CD4-positive, alpha-beta memory T cell (primary cell): ENCODE results near the gene SSR1. TPM values are rescaled to one million over a fixed set of nuclear protein-coding genes. Genes with fewer than 3 reads are reported as not detected.
A peak's percentile ranks its signal among the peaks of the same experiment; 100 is the strongest.
"Not testable (repeated sequence)": the region's sequence is repeated elsewhere in the genome, so short reads cannot be mapped to it uniquely, and the experiment has no call there.

ENCODE experiments used
- CTCF ChIA-PET: fragments of 350-600 bp; sonication (Branson Sonifier 250); formaldehyde crosslinking; loops from one replicate; lab custom pipeline; 2021; ENCODE audit warnings: inconsistent platforms; ENCODE audit not compliant: partially characterized antibody; lab: Charles Lee
- POLR2A ChIA-PET: fragments of 350-600 bp; sonication (Branson Sonifier 250); formaldehyde crosslinking; loops from one replicate; lab custom pipeline; 2021; ENCODE audit not compliant: partially characterized antibody; lab: Charles Lee
- DNase-seq, 5 donors: peaks; one replicate each; pipeline versions ENCODE4 v3.0.0 to v3.0.0-alpha.2; 2020 to 2022; ENCODE audit warnings: mixed read lengths in 1 of 5
- H3K27ac ChIP-seq: one replicate; pipeline ENCODE4 v1.7.0; 2013; ENCODE audit warnings: low read depth, low read length
- H3K27me3 ChIP-seq: 2 replicates; pipeline ENCODE4 v1.7.0; 2013; ENCODE audit warnings: mild to moderate bottlenecking, low read length, moderate library complexity; ENCODE audit not compliant: insufficient read depth
- H3K36me3 ChIP-seq: 2 replicates; pipeline ENCODE4 v1.7.0; 2013; ENCODE audit warnings: mild to moderate bottlenecking, low read length, moderate library complexity; ENCODE audit not compliant: insufficient read depth
- H3K4me1 ChIP-seq: 2 replicates; pipeline ENCODE4 v1.7.0; 2013; ENCODE audit warnings: mild to moderate bottlenecking, low read length, moderate library complexity; ENCODE audit not compliant: insufficient read depth
- H3K4me3 ChIP-seq, 2 donors: one replicate each; pipeline ENCODE4 v1.7.0; 2013; ENCODE audit warnings: low read length in 2 of 2, mild to moderate bottlenecking in 1 of 2
- H3K9me3 ChIP-seq, 2 donors: one replicate each; pipeline ENCODE4 v1.7.0; 2013; ENCODE audit warnings: low read length in 2 of 2, control low read depth in 1 of 2; ENCODE audit not compliant: control insufficient read depth in 1 of 2
- H3K27ac Mint-ChIP-seq, 7 donors: one replicate each; pipeline ENCODE4 v1.8.0; 2020 to 2021; ENCODE audit warnings: mixed read lengths in 7 of 7, mild to moderate bottlenecking in 6 of 7, inconsistent platforms in 3 of 7, moderate library complexity in 3 of 7
- H3K27me3 Mint-ChIP-seq, 2 donors: one replicate each; pipeline ENCODE4 v1.8.0; 2020 to 2021; ENCODE audit warnings: mixed read lengths in 2 of 2
- H3K36me3 Mint-ChIP-seq, 2 donors: one replicate each; pipeline ENCODE4 v1.8.0; 2020 to 2021; ENCODE audit warnings: mixed read lengths in 2 of 2, inconsistent platforms in 1 of 2, mild to moderate bottlenecking in 1 of 2
- H3K4me1 Mint-ChIP-seq, 4 donors: one replicate each; pipeline ENCODE4 v1.8.0; 2020 to 2021; ENCODE audit warnings: mixed read lengths in 4 of 4, mild to moderate bottlenecking in 1 of 4
- H3K4me3 Mint-ChIP-seq, 8 donors: one replicate each; pipeline ENCODE4 v1.8.0; 2020 to 2021; ENCODE audit warnings: mixed read lengths in 8 of 8, mild to moderate bottlenecking in 7 of 8, moderate library complexity in 6 of 8, inconsistent platforms in 3 of 8
- H3K9me3 Mint-ChIP-seq, 8 donors: one replicate each; pipeline ENCODE4 v1.8.0; 2020 to 2021; ENCODE audit warnings: mixed read lengths in 8 of 8, mild to moderate bottlenecking in 5 of 8, inconsistent platforms in 3 of 8, moderate library complexity in 1 of 8
- intact Hi-C: fragments of 100-400 bp; cut with micrococcal nuclease; formaldehyde crosslinking; loops from one replicate; pipeline ENCODE4 v1.15.1; 2023
- polyA plus RNA-seq, 2 donors: library from polyadenylated mRNA; unstranded; fragments of 300-500 nt; fragmentation: Illumina TruSeq; gene quantifications; one replicate each; pipeline ENCODE4 v1.2.3, GENCODE V29; 2021
- total RNA-seq, 2 experiments: library from RNA; stranded (reverse); gene quantifications; one replicate each; pipeline ENCODE4 v1.2.3, GENCODE V29; 2021

SSR1 gene
- total and polyA plus RNA-seq, 4 experiments from 2014 or later, result 150 to 232 (median 168) TPM

GRCh38 chr6:7264686-7265384 is 48.2 kb downstream of the SSR1 start:
- POLR2A ChIA-PET, result no interaction called here
- H3K4me3 ChIP-seq, result no peak overlapping the region
- no peaks in the 10 kb centered on the region for H3K9me3 ChIP-seq
- Mint-ChIP-seq H3K27ac (peak overlapping the region in 1 of 7 donors; percentile 37), H3K36me3 (peaks cover 0 to 9% of the 10 kb centered on the region in 2 donors), H3K4me1 (peaks cover 7 to 23% (median 14%) of the 10 kb centered on the region in 4 donors), H3K9me3 (peaks cover 0 to 12% (median 0%) of the 10 kb centered on the region in 8 donors), H3K27me3 (peaks cover 6 to 8% of the 10 kb centered on the region in 2 donors), H3K4me3 (no peak overlapping the region)
- H3K4me1 ChIP-seq, result peaks cover 17% of the 10 kb centered on the region
- H3K36me3 ChIP-seq, result no peaks in the 10 kb centered on the region
- no peak for DNase-seq
- intact Hi-C loops, result no loop called here
- H3K27me3 ChIP-seq, result no peaks in the 10 kb centered on the region
- no peak overlapping the region for H3K27ac ChIP-seq
- CTCF ChIA-PET, result interaction anchor here (0.9 to 8.6 kb wide), 2 partner anchors 13 to 21 kb away, joined by 3 to 55 read pairs; no protein-coding TSS in a partner anchor

- intact Hi-C loops, result no loop called here
- Mint-ChIP-seq H3K4me3 (no peak overlapping the region), H3K36me3 (peaks cover 0 to 9% of the 10 kb centered on the region in 2 donors), H3K9me3 (peaks cover 0 to 14% (median 0%) of the 10 kb centered on the region in 8 donors), H3K27me3 (peaks cover 6 to 7% of the 10 kb centered on the region in 2 donors), H3K27ac (no peak overlapping the region), H3K4me1 (peaks cover 7 to 23% (median 14%) of the 10 kb centered on the region in 4 donors)
- DNase-seq, result no peak
- H3K9me3 ChIP-seq, result no peaks in the 10 kb centered on the region
- ChIA-PET CTCF (interaction anchor here (8.6 kb wide), 1 partner anchor 13 kb away, joined by 55 read pairs; no protein-coding TSS in a partner anchor), POLR2A (no interaction called here)
- H3K27ac ChIP-seq, result no peak overlapping the region
- H3K27me3 ChIP-seq, result no peaks in the 10 kb centered on the region
- H3K4me3 ChIP-seq, result no peak overlapping the region
- H3K36me3 ChIP-seq, result no peaks in the 10 kb centered on the region
- H3K4me1 ChIP-seq, result peaks cover 17% of the 10 kb centered on the region
Measured at GRCh38 chr6:7264041-7264440, 49.0 kb downstream of the SSR1 start.

GRCh38 chr6:7263519-7263805 is 49.5 kb downstream of the SSR1 start:
- peaks cover 17% of the 10 kb centered on the region for H3K4me1 ChIP-seq
- H3K27me3 Mint-ChIP-seq, H3K27me3 ChIP-seq, H3K36me3 Mint-ChIP-seq, H3K4me3 ChIP-seq, H3K27ac ChIP-seq, H3K27ac Mint-ChIP-seq, DNase-seq, H3K9me3 ChIP-seq, H3K4me3 Mint-ChIP-seq, intact Hi-C loops, H3K36me3 ChIP-seq, POLR2A ChIA-PET: not testable (repeated sequence)
- Mint-ChIP-seq H3K4me1 (peaks cover 7 to 23% (median 14%) of the 10 kb centered on the region in 4 donors), H3K9me3 (peaks cover 0 to 14% (median 0%) of the 10 kb centered on the region in 8 donors)
- CTCF ChIA-PET, result interaction anchor here (8.6 kb wide), 1 partner anchor 14 kb away, joined by 55 read pairs; no protein-coding TSS in a partner anchor

- Mint-ChIP-seq H3K4me1 (peaks cover 7 to 23% (median 14%) of the 10 kb centered on the region in 4 donors), H3K4me3 (peak overlapping the region in 4 of 8 donors; percentile 5 to 80 (median 68)), H3K9me3 (peaks cover 0 to 14% (median 0%) of the 10 kb centered on the region in 8 donors), H3K27ac (no peak overlapping the region), H3K36me3 (peaks cover 0 to 6% of the 10 kb centered on the region in 2 donors), H3K27me3 (peaks cover 6 to 7% of the 10 kb centered on the region in 2 donors)
- CTCF ChIA-PET, result interaction anchor here (8.6 kb wide), 1 partner anchor 15 kb away, joined by 55 read pairs; no protein-coding TSS in a partner anchor
- POLR2A ChIA-PET, result no interaction called here
- H3K27me3 ChIP-seq, result no peaks in the 10 kb centered on the region
- no peak for DNase-seq
- H3K36me3 ChIP-seq, result no peaks in the 10 kb centered on the region
- H3K4me3 ChIP-seq, result no peak overlapping the region
- H3K27ac ChIP-seq, result no peak overlapping the region
- H3K4me1 ChIP-seq, result peaks cover 17% of the 10 kb centered on the region
- intact Hi-C loops, result no loop called here
- no peaks in the 10 kb centered on the region for H3K9me3 ChIP-seq
Measured at GRCh38 chr6:7262746-7263518, 50.1 kb downstream of the SSR1 start.

- Mint-ChIP-seq H3K4me1 (peaks cover 7 to 23% (median 14%) of the 10 kb centered on the region in 4 donors), H3K4me3 (peak overlapping the region; percentile 77 to 93 (median 89)), H3K36me3 (peaks cover 0 to 6% of the 10 kb centered on the region in 2 donors), H3K9me3 (peaks cover 0 to 14% (median 0%) of the 10 kb centered on the region in 8 donors), H3K27me3 (peaks cover 6 to 7% of the 10 kb centered on the region in 2 donors), H3K27ac (no peak overlapping the region)
- ChIA-PET POLR2A (no interaction called here), CTCF (interaction anchor here (0.8 to 8.6 kb wide), 3 partner anchors 16 to 585 kb away, joined by 3 to 55 read pairs (median 3); no protein-coding TSS in a partner anchor)
- intact Hi-C loops, result no loop called here
- H3K4me3 ChIP-seq, result peak overlapping the region in 1 of 2 donors; percentile 34
- peaks cover 17% of the 10 kb centered on the region for H3K4me1 ChIP-seq
- H3K9me3 ChIP-seq, result no peaks in the 10 kb centered on the region
- H3K36me3 ChIP-seq, result no peaks in the 10 kb centered on the region
- no peak overlapping the region for H3K27ac ChIP-seq
- H3K27me3 ChIP-seq, result no peaks in the 10 kb centered on the region
- no peak for DNase-seq
Measured at GRCh38 chr6:7261852-7262461, 51.0 kb downstream of the SSR1 start.

GRCh38 chr6:7261032-7261841 is 51.8 kb downstream of the SSR1 start:
- POLR2A ChIA-PET, result no interaction called here
- H3K27me3 ChIP-seq, result no peaks in the 10 kb centered on the region
- H3K4me3 ChIP-seq, result peak overlapping the region; percentile 34 to 38
- peak overlapping the region in 4 of 7 donors; percentile 64 to 85 (median 74) for H3K27ac Mint-ChIP-seq
- intact Hi-C loops, result no loop called here
- H3K27ac ChIP-seq, result no peak overlapping the region
- CTCF ChIA-PET, result interaction anchor here (0.8 to 8.6 kb wide), 3 partner anchors 16 to 584 kb away, joined by 3 to 55 read pairs (median 3); no protein-coding TSS in a partner anchor
- H3K4me1 Mint-ChIP-seq, result peaks cover 7 to 23% (median 14%) of the 10 kb centered on the region in 4 donors
- H3K9me3 ChIP-seq, result no peaks in the 10 kb centered on the region
- peak in 3 of 5 donors; percentile 7 to 19 (median 9) for DNase-seq
- H3K36me3 ChIP-seq, result no peaks in the 10 kb centered on the region
- H3K36me3 Mint-ChIP-seq, result peaks cover 0 to 6% of the 10 kb centered on the region in 2 donors
- peak overlapping the region; percentile 77 to 93 (median 89) for H3K4me3 Mint-ChIP-seq
- H3K27me3 Mint-ChIP-seq, result peaks cover 6 to 7% of the 10 kb centered on the region in 2 donors
- peaks cover 17% of the 10 kb centered on the region for H3K4me1 ChIP-seq
- H3K9me3 Mint-ChIP-seq, result peaks cover 0 to 11% (median 0%) of the 10 kb centered on the region in 8 donors
